Measurements from ENCODE around the gene FZD1. TPM values are rescaled to one million over a fixed set of nuclear protein-coding genes. Genes with fewer than 3 reads are reported as not detected.

Gene FZD1
- total RNA-seq, 1 experiment from 2014 or later, result 3.7 TPM

DNA sequence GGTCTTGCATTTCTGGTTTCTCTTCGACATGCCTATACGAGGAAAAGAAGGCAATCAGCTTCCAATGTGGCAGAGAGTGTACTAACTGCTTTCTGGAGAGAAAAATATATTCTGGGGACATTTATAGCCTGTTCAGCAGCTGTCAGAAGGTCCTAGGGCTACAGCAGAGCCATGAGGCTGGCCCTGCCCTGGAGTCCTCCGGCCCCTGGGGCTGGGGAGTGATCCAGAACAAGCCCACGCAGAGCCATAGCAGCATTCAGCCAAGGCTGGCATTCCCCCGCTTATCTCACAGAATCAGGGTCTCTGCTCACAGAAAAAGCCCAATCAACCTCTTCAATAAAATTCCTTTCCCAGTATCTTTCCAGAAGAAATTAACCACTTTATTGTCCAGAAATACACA is 48.9 kb downstream of the FZD1 start:
- no TSS peak for BruUV-seq (replicated peaks)
- ATAC-seq (no peak), DNase-seq (ENCODE audit: low read depth, low spot score) (no peak)
- Histone ChIP-seq H3K79me2 (ENCODE audit: insufficient read depth, low read length) (no peaks in the 10 kb centered on the region), H2AFZ (ENCODE audit: low read depth, low read length, poor library complexity, severe bottlenecking) (no peak overlapping the region), H3K27me3 (ENCODE audit: insufficient read depth, low read length) (0 out of 2 replicates have a peak, but pooled peaks cover 4% of the 10 kb centered on the region), H3K36me3 (ENCODE audit: control insufficient read depth in 1 of 2, insufficient read depth in 2 of 2, low read length in 2 of 2) (no peaks in the 10 kb centered on the region), H3K4me2 (ENCODE audit: low read length) (no peak overlapping the region), H3K9me2 (ENCODE audit: insufficient read depth) (no peaks in the 10 kb centered on the region), H3K9ac (ENCODE audit: low read length) (no peak overlapping the region), H4K20me1 (ENCODE audit: insufficient read depth) (no peaks in the 10 kb centered on the region), H3K4me3 (replicated peaks in 1 of 2; ENCODE audit: low read depth in 1 of 2, low read length in 2 of 2) (no peak overlapping the region), H3K4me1 (ENCODE audit: control insufficient read depth in 1 of 2, insufficient read depth in 2 of 2, low read length in 2 of 2) (no peaks in the 10 kb centered on the region), H3K27ac (ENCODE audit: low read depth, low read length) (no peak overlapping the region), H3K9me3 (ENCODE audit: control insufficient read depth in 1 of 2, insufficient read depth in 1 of 2, low read depth in 1 of 2, low read length in 2 of 2) (no peaks in the 10 kb centered on the region)
- ChIA-PET CTCF (no interaction called here), RAD21 (ENCODE audit: low non-redundant PET in 1 of 2, low total read pairs in 2 of 2, uncharacterized antibody in 2 of 2, unreplicated experiment in 2 of 2) (no interaction called here), POLR2A (no interaction called here)
- TF ChIP-seq TCF7L2 (IDR thresholded peaks at IDR 0.05; ENCODE audit: borderline replicate concordance, extremely low read depth, insufficient read depth, insufficient read length) (no peak), CBX3 (IDR thresholded peaks at IDR 0.05; ENCODE audit: low read depth) (no peak), POLR2AphosphoS5 (IDR thresholded peaks at IDR 0.05; ENCODE audit: low read depth, low read length) (no peak), FOSL1 (IDR thresholded peaks at IDR 0.05; ENCODE audit: low read depth) (no peak), ZFX (IDR thresholded peaks at IDR 0.05) (no peak), EGR1 (IDR thresholded peaks at IDR 0.05; ENCODE audit: low read depth) (no peak), CEBPB (IDR thresholded peaks at IDR 0.05; ENCODE audit: low read depth) (no peak), YY1 (IDR thresholded peaks at IDR 0.05; ENCODE audit: extremely low read depth, insufficient replicate concordance, low read depth, low read length) (no peak)
- TF ChIP-seq, protein P1, sequence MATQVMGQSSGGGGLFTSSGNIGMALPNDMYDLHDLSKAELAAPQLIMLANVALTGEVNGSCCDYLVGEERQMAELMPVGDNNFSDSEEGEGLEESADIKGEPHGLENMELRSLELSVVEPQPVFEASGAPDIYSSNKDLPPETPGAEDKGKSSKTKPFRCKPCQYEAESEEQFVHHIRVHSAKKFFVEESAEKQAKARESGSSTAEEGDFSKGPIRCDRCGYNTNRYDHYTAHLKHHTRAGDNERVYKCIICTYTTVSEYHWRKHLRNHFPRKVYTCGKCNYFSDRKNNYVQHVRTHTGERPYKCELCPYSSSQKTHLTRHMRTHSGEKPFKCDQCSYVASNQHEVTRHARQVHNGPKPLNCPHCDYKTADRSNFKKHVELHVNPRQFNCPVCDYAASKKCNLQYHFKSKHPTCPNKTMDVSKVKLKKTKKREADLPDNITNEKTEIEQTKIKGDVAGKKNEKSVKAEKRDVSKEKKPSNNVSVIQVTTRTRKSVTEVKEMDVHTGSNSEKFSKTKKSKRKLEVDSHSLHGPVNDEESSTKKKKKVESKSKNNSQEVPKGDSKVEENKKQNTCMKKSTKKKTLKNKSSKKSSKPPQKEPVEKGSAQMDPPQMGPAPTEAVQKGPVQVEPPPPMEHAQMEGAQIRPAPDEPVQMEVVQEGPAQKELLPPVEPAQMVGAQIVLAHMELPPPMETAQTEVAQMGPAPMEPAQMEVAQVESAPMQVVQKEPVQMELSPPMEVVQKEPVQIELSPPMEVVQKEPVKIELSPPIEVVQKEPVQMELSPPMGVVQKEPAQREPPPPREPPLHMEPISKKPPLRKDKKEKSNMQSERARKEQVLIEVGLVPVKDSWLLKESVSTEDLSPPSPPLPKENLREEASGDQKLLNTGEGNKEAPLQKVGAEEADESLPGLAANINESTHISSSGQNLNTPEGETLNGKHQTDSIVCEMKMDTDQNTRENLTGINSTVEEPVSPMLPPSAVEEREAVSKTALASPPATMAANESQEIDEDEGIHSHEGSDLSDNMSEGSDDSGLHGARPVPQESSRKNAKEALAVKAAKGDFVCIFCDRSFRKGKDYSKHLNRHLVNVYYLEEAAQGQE (IDR thresholded peaks at IDR 0.05; ENCODE audit: low read depth), result no peak
- TF ChIP-seq, protein P2, sequence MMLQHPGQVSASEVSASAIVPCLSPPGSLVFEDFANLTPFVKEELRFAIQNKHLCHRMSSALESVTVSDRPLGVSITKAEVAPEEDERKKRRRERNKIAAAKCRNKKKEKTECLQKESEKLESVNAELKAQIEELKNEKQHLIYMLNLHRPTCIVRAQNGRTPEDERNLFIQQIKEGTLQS (IDR thresholded peaks at IDR 0.05), result no peak
- intact Hi-C loops (cut with micrococcal nuclease), result no loop called here
